SK-N-SH treated with all-trans-retinoic acid at 6 μM for 48 hours (cell line): ENCODE results near the gene RAP1A.
"Not testable (repeated sequence)": the region's sequence is repeated elsewhere in the genome, so short reads cannot be mapped to it uniquely, and the experiment has no call there.

ENCODE experiments used
- ATAC-seq: fragments of 200-7000 bp; cut with Tn5 transposase; 3 replicates; pipeline ENCODE4 v1.9.1; 2020; ENCODE audit warnings: mild to moderate bottlenecking, moderate library complexity
- ARNTL ChIP-seq: fragments of 450-650 bp; formaldehyde crosslinking; IDR thresholded peaks from 2 replicates; pipeline ENCODE4 v1.5.0; 2020; ENCODE audit warnings: low read depth, mild to moderate bottlenecking, moderate library complexity, borderline replicate concordance
- BACH2 ChIP-seq: fragments of 250-450 bp; sonication (Bioruptor Pico); IDR thresholded peaks from 2 replicates; pipeline ENCODE4 v1.9.0; 2021; ENCODE audit warnings: mild to moderate bottlenecking, borderline replicate concordance
- CSDC2 ChIP-seq: fragments of 250-450 bp; sonication (Bioruptor Pico); IDR thresholded peaks from 2 replicates; pipeline ENCODE4 v1.5.0; 2020; ENCODE audit warnings: mild to moderate bottlenecking, moderate library complexity
- ESRRG ChIP-seq: fragments of 250-450 bp; sonication (Bioruptor Pico); IDR thresholded peaks from 2 replicates; pipeline ENCODE4 v1.6.1; 2021; ENCODE audit warnings: mild to moderate bottlenecking
- GLIS3 ChIP-seq: fragments of 250-450 bp; sonication (Bioruptor Pico); IDR thresholded peaks from 2 replicates; pipeline ENCODE4 v1.5.0; 2020; ENCODE audit warnings: mild to moderate bottlenecking, moderate library complexity
- ISL1 ChIP-seq: fragments of 250-450 bp; sonication (Bioruptor Pico); IDR thresholded peaks from 2 replicates; pipeline ENCODE4 v2.1.2; 2022; ENCODE audit warnings: mild to moderate bottlenecking, moderate library complexity
- OSR1 ChIP-seq: fragments of 250-450 bp; sonication (Bioruptor Pico); IDR thresholded peaks from 2 replicates; pipeline ENCODE4 v1.8.0; 2022; ENCODE audit warnings: moderate library complexity, mild to moderate bottlenecking, inconsistent platforms
- PATZ1 ChIP-seq: fragments of 250-450 bp; sonication (Bioruptor Pico); IDR thresholded peaks from 2 replicates; pipeline ENCODE4 v1.8.0; 2020; ENCODE audit warnings: mild to moderate bottlenecking, moderate library complexity, borderline replicate concordance
- POU6F1 ChIP-seq: fragments of 250-450 bp; sonication (Bioruptor Pico); IDR thresholded peaks from 2 replicates; pipeline ENCODE4 v1.8.0; 2021; ENCODE audit warnings: low read depth, mild to moderate bottlenecking, moderate library complexity, borderline replicate concordance
- PPARA ChIP-seq: fragments of 250-450 bp; sonication (Bioruptor Pico); IDR thresholded peaks from 2 replicates; pipeline ENCODE4 v1.5.0; 2020; ENCODE audit warnings: mild to moderate bottlenecking, borderline replicate concordance
- RARB ChIP-seq: fragments of 250-450 bp; sonication (Bioruptor Pico); IDR thresholded peaks from 2 replicates; pipeline ENCODE4 v1.8.0; 2021; ENCODE audit warnings: mild to moderate bottlenecking, moderate library complexity
- SNAI2 ChIP-seq: fragments of 250-450 bp; sonication (Bioruptor Pico); IDR thresholded peaks from 2 replicates; pipeline ENCODE4 v1.5.0; 2020; ENCODE audit warnings: mild to moderate bottlenecking, moderate library complexity
- TCF4 ChIP-seq: fragments of 250-450 bp; sonication (Bioruptor Pico); IDR thresholded peaks from 2 replicates; pipeline ENCODE4 v1.8.0; 2021; ENCODE audit warnings: mild to moderate bottlenecking, moderate library complexity, borderline replicate concordance
- TOX ChIP-seq: fragments of 250-450 bp; sonication (Bioruptor Pico); IDR thresholded peaks from 2 replicates; pipeline ENCODE4 v1.8.0; 2021; ENCODE audit warnings: mild to moderate bottlenecking, moderate library complexity, borderline replicate concordance
- ZC3H10 ChIP-seq: fragments of 250-450 bp; sonication (Bioruptor Pico); IDR thresholded peaks from 2 replicates; pipeline ENCODE4 v1.5.1; 2021; ENCODE audit warnings: mild to moderate bottlenecking, moderate library complexity
- ZFP3 ChIP-seq: fragments of 250-450 bp; sonication (Bioruptor Pico); IDR thresholded peaks from 2 replicates; pipeline ENCODE4 v1.5.0; 2020; ENCODE audit warnings: mild to moderate bottlenecking, moderate library complexity
- ZFP30 ChIP-seq: fragments of 450-650 bp; formaldehyde crosslinking; IDR thresholded peaks from 2 replicates; pipeline ENCODE4 v1.5.0; 2022; ENCODE audit warnings: mild to moderate bottlenecking, moderate library complexity
- ZNF565 ChIP-seq: fragments of 450-650 bp; formaldehyde crosslinking; conservative IDR thresholded peaks from 2 replicates; pipeline ENCODE4 v1.5.0; 2020; ENCODE audit warnings: low read depth, mild to moderate bottlenecking, moderate library complexity
- ZNF8 ChIP-seq: fragments of 450-650 bp; formaldehyde crosslinking; IDR thresholded peaks from 2 replicates; pipeline ENCODE4 v1.5.0; 2020; ENCODE audit warnings: mild to moderate bottlenecking, moderate library complexity
- TF ChIP-seq, protein P1 (sequence below): fragments of 250-450 bp; sonication (Bioruptor Pico); IDR thresholded peaks from 2 replicates; pipeline ENCODE4 v1.5.1; 2021; ENCODE audit warnings: mild to moderate bottlenecking, moderate library complexity

RAP1A gene

GRCh38 chr1:111603979-111604378, 15.6 kb upstream of the RAP1A start:
- TF ChIP-seq PPARA (no peak), RARB (CRISPR knock-in tag) (no peak), OSR1 (CRISPR knock-in tag) (no peak), ZNF565 (no peak), BACH2 (CRISPR knock-in tag) (no peak), ESRRG (no peak), TOX (CRISPR knock-in tag) (no peak), ARNTL (CRISPR knock-in tag) (no peak), ZFP30 (CRISPR knock-in tag) (no peak), ISL1 (CRISPR knock-in tag) (no peak), TCF4 (CRISPR knock-in tag) (no peak), GLIS3 (no peak), SNAI2 (no peak), ZC3H10 (no peak), PATZ1 (CRISPR knock-in tag) (no peak)
- TF ChIP-seq, protein P1, sequence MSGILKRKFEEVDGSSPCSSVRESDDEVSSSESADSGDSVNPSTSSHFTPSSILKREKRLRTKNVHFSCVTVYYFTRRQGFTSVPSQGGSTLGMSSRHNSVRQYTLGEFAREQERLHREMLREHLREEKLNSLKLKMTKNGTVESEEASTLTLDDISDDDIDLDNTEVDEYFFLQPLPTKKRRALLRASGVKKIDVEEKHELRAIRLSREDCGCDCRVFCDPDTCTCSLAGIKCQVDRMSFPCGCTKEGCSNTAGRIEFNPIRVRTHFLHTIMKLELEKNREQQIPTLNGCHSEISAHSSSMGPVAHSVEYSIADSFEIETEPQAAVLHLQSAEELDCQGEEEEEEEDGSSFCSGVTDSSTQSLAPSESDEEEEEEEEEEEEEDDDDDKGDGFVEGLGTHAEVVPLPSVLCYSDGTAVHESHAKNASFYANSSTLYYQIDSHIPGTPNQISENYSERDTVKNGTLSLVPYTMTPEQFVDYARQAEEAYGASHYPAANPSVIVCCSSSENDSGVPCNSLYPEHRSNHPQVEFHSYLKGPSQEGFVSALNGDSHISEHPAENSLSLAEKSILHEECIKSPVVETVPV, result no peak
- peak; percentile 24; the same call in 1 of the 3 replicates for ATAC-seq

- peak; percentile 86 for ATAC-seq
- TF ChIP-seq ZNF565 (no peak), ARNTL (CRISPR knock-in tag) (no peak), CSDC2 (CRISPR knock-in tag) (no peak), POU6F1 (CRISPR knock-in tag) (no peak), PATZ1 (CRISPR knock-in tag) (no peak)
Measured at GRCh38 chr1:111604931-111605330, 14.7 kb upstream of the RAP1A start.

DNA sequence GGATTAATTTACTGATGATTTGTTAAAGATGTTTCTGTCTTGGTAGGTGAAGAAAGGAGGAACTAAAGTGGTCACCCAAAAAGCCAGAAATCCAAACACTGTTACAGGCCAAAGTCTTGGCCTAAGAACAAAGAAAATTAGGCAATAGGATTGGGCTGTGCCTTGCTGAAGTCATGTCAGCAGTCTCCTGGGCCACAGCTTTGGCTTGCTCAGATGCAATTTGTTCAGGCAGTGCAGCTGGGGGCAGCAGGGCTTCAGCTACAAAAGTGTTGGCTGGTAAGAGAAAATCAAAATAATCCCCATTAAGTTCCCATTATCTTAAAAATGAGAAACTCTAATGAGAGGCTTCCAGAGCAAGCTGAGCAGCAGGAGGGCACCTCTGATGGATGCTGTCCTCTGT, 14.0 kb upstream of the RAP1A start:
- TF ChIP-seq GLIS3 (no peak), CSDC2 (CRISPR knock-in tag) (no peak), RARB (CRISPR knock-in tag) (no peak), ZNF565 (no peak), PPARA (no peak), TCF4 (CRISPR knock-in tag) (no peak), TOX (CRISPR knock-in tag) (no peak), BACH2 (CRISPR knock-in tag) (no peak), SNAI2 (no peak), OSR1 (CRISPR knock-in tag) (no peak), ZNF8 (no peak), ARNTL (CRISPR knock-in tag) (no peak), PATZ1 (CRISPR knock-in tag) (no peak), ZFP3 (no peak), ISL1 (CRISPR knock-in tag) (no peak), ZC3H10 (no peak)
- TF ChIP-seq, protein P1, result no peak
- TF ChIP-seq, all 23 proteins: peak for 0

DNA sequence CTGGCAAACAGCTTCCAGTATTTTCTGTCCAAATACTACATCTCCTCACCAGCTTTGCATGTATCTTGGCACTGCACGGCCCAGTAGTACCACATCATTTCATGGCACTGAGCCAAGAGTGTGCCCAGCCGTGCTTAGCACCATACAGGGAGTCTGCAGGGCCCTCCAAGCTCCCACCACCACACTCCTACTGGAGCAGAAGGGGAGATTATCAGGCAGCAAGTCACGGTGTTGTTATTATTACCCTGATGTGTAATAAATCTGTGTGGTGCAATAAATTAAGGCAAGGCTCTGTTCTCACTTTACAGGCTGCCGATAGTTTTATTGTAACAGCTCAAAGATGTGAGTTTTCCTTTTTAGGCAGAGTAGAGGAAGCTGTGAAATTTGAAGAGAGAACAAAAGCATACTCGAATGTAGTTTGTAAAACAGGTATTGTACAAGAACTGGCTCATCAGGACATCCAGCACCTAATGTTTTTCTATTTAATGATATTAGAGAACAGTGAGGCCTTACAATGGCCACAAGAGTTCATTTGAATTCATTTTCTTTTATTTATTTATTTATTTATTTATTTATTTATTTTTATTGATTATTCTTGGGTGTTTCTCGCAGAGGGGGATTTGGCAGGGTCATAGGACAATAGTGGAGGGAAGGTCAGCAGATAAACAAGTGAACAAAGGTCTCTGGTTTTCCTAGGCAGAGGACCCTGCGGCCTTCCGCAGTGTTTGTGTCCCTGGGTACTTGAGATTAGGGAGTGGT, 13.0 kb upstream of the RAP1A start:
- not testable (repeated sequence) for ATAC-seq

More for the DNA sequence above, 14.0 kb upstream of the RAP1A start:
- ATAC-seq, result peak; percentile 32; the same call in 2 of the 3 replicates

DNA sequence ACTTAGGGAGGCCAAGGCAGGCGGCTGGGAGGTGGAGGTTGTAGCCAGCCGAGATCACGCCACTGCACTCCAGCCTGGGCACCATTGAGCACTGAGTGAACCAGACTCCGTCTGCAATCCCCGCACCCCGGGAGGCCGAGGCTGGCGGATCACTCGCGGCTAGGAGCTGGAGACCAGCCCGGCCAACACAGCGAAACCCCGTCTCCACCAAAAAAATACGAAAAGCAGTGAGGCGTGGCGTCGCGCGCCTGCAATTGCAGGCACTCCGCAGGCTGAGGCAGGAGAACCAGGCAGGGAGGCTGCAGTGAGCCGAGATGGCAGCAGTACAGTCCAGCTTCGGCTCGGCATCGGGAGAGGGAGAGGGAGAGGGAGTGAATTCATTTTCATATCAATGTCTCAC, 11.1 kb upstream of the RAP1A start:
- not testable (repeated sequence) for ATAC-seq
